Inflammatory macrophage treated with lipopolysaccharide for 4 hours (primary cell): ENCODE results near the gene CYB5RL.
A peak's percentile ranks its signal among the peaks of the same experiment; 100 is the strongest.
"Not testable (repeated sequence)": the region's sequence is repeated elsewhere in the genome, so short reads cannot be mapped to it uniquely, and the experiment has no call there.

Source experiments
- DNase-seq: peaks from one replicate; pipeline ENCODE4 v3.0.0-alpha.2; 2020

Gene CYB5RL

GRCh38 chr1:54178296-54179070, 21.3 kb downstream of the CYB5RL start:
- DNase-seq: no peak

- no peak for DNase-seq
Measured at GRCh38 chr1:54177726-54178125, 22.1 kb downstream of the CYB5RL start.

- no peak for DNase-seq
Measured at GRCh38 chr1:54176621-54177327, 23.1 kb downstream of the CYB5RL start.

GRCh38 chr1:54174106-54174505, 25.7 kb downstream of the CYB5RL start:
- no peak for DNase-seq

- DNase-seq: no peak
Measured at GRCh38 chr1:54173681-54174080, 26.1 kb downstream of the CYB5RL start.

GRCh38 chr1:54172614-54173599, 26.9 kb downstream of the CYB5RL start:
- DNase-seq: no peak

- no peak for DNase-seq
Measured at GRCh38 chr1:54171606-54172005, 28.2 kb downstream of the CYB5RL start.

GRCh38 chr1:54171016-54171415, 28.8 kb downstream of the CYB5RL start:
- DNase-seq: peak; percentile 15

GRCh38 chr1:54169068-54169467, 30.8 kb downstream of the CYB5RL start:
- DNase-seq: no peak

GRCh38 chr1:54168206-54168965, 31.4 kb downstream of the CYB5RL start:
- no peak for DNase-seq

- DNase-seq: no peak
Measured at GRCh38 chr1:54167422-54168139, 32.2 kb downstream of the CYB5RL start.

GRCh38 chr1:54166357-54166756, 33.5 kb downstream of the CYB5RL start:
- not testable (repeated sequence) for DNase-seq

- DNase-seq: no peak
Measured at GRCh38 chr1:54165146-54165545, 34.7 kb downstream of the CYB5RL start.

- no peak for DNase-seq
Measured at GRCh38 chr1:54163573-54163972, 36.3 kb downstream of the CYB5RL start.

- DNase-seq: no peak
Measured at GRCh38 chr1:54163051-54163450, 36.8 kb downstream of the CYB5RL start.

- DNase-seq: no peak
Measured at GRCh38 chr1:54161495-54162168, 38.2 kb downstream of the CYB5RL start.

GRCh38 chr1:54160351-54160750, 39.5 kb downstream of the CYB5RL start:
- no peak for DNase-seq

GRCh38 chr1:54159733-54160316, 40.0 kb downstream of the CYB5RL start:
- DNase-seq: no peak

GRCh38 chr1:54158071-54158470, 41.8 kb downstream of the CYB5RL start:
- DNase-seq: no peak

- no peak for DNase-seq
Measured at GRCh38 chr1:54157401-54157800, 42.4 kb downstream of the CYB5RL start.

GRCh38 chr1:54156986-54157385, 42.8 kb downstream of the CYB5RL start:
- no peak for DNase-seq
